ENCODE measurements around the gene MYOZ1. TPM values are rescaled to one million over a fixed set of nuclear protein-coding genes. Genes with fewer than 3 reads are reported as not detected.

Gene MYOZ1
- polyA plus RNA-seq, 1 of the 3 experiments (the other 2 are of a cell fraction): 0.26 TPM

- no peak for TF ChIP-seq REST (IDR thresholded peaks at IDR 0.05; ENCODE audit: low read depth, low read length)
- TF ChIP-seq EP300 (IDR thresholded peaks at IDR 0.05; ENCODE audit: borderline replicate concordance in 1 of 2, low read depth in 1 of 2, low read length in 1 of 2): no peak
- TF ChIP-seq FOXM1 (IDR thresholded peaks at IDR 0.05; ENCODE audit: low read depth): no peak
- TF ChIP-seq MXI1 (IDR thresholded peaks at IDR 0.05; ENCODE audit: low read depth, low read length): no peak
- TF ChIP-seq MAX (IDR thresholded peaks at IDR 0.05; ENCODE audit: low read depth): no peak
- no peak for TF ChIP-seq TAF1 (IDR thresholded peaks at IDR 0.05; ENCODE audit: borderline replicate concordance, low read depth, low read length)
- no peak for TF ChIP-seq RXRA (IDR thresholded peaks at IDR 0.05; ENCODE audit: borderline replicate concordance, low read depth)
Observed at GRCh38 chr10:73581918-73582317, 59.4 kb downstream of the MYOZ1 start (continued).

Other genes starting within 250 kb of the MYOZ1 start
- gene ANXA7, start 227.4 kb downstream of the MYOZ1 start, polyA plus RNA-seq (2012; rRNA removed): 65.7 and 88.1 TPM in 2 replicates
- 0.95 and 1.8 TPM in 2 replicates for gene MSS51, start 207.9 kb downstream of the MYOZ1 start, polyA plus RNA-seq (2012; rRNA removed)
- gene PPP3CB, start 145.4 kb downstream of the MYOZ1 start, polyA plus RNA-seq (2012; rRNA removed): 14.5 and 18.4 TPM in 2 replicates
- gene USP54, start 50.1 kb downstream of the MYOZ1 start, polyA plus RNA-seq (2012; rRNA removed): 6.5 and 11.0 TPM in 2 replicates
- gene SYNPO2L, start 14.6 kb upstream of the MYOZ1 start, polyA plus RNA-seq (2012; rRNA removed): 0.05 TPM in 1 of 2 replicates, not detected in the other
- gene AGAP5, start 56.6 kb upstream of the MYOZ1 start, polyA plus RNA-seq (2012; rRNA removed): 3.8 and 4.8 TPM in 2 replicates
- 73.6 and 99.2 TPM in 2 replicates for gene SEC24C, start 102.9 kb upstream of the MYOZ1 start, polyA plus RNA-seq (2012; rRNA removed)
- gene CHCHD1, start 140.6 kb upstream of the MYOZ1 start, polyA plus RNA-seq (2012; rRNA removed): 57.8 and 60.9 TPM in 2 replicates
- 97.3 and 112 TPM in 2 replicates for gene ZSWIM8, start 144.1 kb upstream of the MYOZ1 start, polyA plus RNA-seq (2012; rRNA removed)
- 22.1 and 24.1 TPM in 2 replicates for gene NDST2, start 170.1 kb upstream of the MYOZ1 start, polyA plus RNA-seq (2012; rRNA removed)
- gene CAMK2G, start 233.1 kb upstream of the MYOZ1 start, polyA plus RNA-seq (2012; rRNA removed): 41.4 and 52.2 TPM in 2 replicates